GM18526 (cell line): ENCODE results near the gene CTXN3.

Experiments
- POLR2A ChIP-seq: IDR thresholded peaks from 3 replicates; pipeline ENCODE4 v1.6.1; 2011; ENCODE audit not compliant: insufficient read length; ENCODE audit errors: extremely low read depth

Gene CTXN3

GRCh38 chr5:127642949-127643348, 5.9 kb upstream of the CTXN3 start:
- TF ChIP-seq POLR2A: no peak

GRCh38 chr5:127643607-127644006, 5.3 kb upstream of the CTXN3 start:
- no peak for TF ChIP-seq POLR2A

DNA sequence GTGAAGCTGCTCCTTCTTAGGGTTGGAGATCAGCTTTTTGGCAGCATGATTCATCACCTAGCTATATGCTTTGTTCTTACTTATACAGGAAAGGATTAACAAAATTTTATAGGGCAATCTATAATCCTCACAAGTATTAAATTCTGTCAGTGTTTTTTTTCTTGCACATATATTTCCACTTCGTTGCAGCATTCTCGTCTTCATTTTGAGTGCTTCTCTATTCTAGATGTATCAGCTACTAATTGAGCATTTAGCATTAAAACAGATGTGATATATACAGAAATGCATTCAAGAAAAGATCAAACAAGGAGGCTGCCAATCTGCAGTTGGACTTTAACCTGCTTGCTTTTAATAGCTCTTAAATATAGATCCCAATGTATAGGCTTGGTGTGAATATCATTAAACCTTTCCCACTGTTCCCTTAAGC, 3.6 kb upstream of the CTXN3 start:
- no peak for TF ChIP-seq POLR2A

GRCh38 chr5:127647361-127647958, 1.4 kb upstream of the CTXN3 start:
- TF ChIP-seq POLR2A: no peak

DNA sequence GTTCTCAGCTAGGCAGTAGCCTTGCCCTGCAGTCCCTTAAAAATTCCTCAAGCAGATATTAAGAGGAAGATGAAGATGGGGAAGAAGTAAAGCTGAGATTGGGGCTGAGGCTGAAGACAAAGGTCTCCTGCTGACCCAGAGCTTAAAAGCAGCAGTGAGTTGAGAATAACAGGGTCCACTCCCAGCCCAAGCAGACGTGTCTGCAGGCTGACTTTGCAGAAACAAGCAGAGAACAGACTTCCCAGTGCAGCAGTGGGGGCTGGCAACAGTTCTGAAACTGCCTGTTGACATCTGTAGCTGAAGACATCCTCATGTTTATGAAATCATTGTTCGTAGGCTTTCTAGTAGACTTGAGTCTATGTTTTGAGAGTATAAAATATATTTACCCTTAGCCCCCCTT, 1.1 kb downstream of the CTXN3 start:
- TF ChIP-seq POLR2A: no peak

DNA sequence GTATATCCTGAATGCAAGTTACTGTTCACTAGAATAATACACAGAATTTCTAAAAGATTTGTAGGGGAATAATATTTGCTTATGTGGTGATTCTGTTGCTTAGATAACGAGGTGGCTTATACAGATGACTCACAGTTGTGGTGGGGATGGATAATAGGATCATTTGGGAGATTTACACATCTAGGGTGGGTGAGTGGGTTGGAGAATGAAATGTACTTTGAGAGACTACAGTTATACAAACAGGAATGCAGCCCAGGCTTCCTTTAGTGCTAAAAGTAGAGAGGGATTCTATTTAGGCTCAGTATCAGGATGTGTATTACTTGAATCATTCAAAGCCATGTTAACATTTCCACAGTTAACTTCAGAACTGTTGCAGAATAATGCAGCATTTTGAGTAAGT, 1.8 kb downstream of the CTXN3 start:
- no peak for TF ChIP-seq POLR2A

- TF ChIP-seq POLR2A: no peak
These were observed 4.2 kb downstream of the CTXN3 start for GRCh38 chr5:127652952-127653611.

- TF ChIP-seq POLR2A: no peak
These were observed 7.9 kb downstream of the CTXN3 start for GRCh38 chr5:127656825-127657224.

GRCh38 chr5:127660047-127660733, 11.3 kb downstream of the CTXN3 start:
- no peak for TF ChIP-seq POLR2A

- no peak for TF ChIP-seq POLR2A
These were observed 15.2 kb downstream of the CTXN3 start for GRCh38 chr5:127664093-127664492.

DNA sequence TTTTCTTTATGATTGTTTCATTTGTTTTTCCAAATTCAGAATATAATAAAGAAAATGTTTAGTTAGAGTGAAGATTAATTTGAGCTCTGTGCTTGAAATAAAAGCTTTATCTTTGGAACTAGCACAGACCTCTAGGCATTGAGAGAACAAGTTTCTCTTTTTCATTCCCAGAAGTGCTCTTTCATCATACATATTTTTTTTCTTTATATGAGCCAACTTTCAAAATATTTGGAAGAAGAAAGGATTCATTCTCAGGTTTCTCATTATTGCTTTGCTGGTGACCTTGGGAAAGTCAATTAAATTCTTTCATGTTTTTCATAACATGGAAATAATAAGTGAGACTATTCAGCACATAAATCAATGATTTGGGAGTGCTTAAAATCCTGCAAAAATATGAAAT, 16.8 kb downstream of the CTXN3 start:
- no peak for TF ChIP-seq POLR2A

- TF ChIP-seq POLR2A: no peak
These were observed 17.3 kb downstream of the CTXN3 start for GRCh38 chr5:127666043-127666716.

GRCh38 chr5:127667926-127668325, 19.0 kb downstream of the CTXN3 start:
- no peak for TF ChIP-seq POLR2A

DNA sequence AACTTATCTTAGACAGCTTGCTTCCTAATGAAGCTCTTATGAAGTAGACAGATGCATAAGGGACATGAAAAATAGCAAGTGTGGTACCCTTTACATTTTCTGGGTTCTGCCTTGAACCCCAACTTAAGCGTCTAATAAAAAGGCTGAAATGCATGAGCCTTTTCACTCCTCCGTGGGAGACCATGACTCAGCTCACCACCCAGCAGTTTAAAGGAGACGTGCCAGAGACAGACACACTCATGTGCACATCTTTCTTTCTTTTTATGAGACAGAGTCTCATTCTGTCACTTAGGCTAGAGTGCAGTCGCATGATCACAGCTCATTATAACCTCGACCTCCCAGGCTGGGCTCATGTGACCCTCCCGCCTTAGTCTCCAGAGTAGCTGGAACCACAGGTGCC, 22.3 kb downstream of the CTXN3 start:
- TF ChIP-seq POLR2A: no peak

GRCh38 chr5:127673117-127673800, 24.4 kb downstream of the CTXN3 start:
- TF ChIP-seq POLR2A: no peak
